PFSK-1 (cell line): ENCODE measurements around the gene PSTK.

Experiments used
- FOXP2 ChIP-seq: optimal IDR thresholded peaks from 2 replicates; pipeline ENCODE3; 2011; ENCODE audit warnings: borderline replicate concordance, control low read depth, inconsistent platforms; ENCODE audit not compliant: insufficient read depth; ENCODE audit errors: extremely low read length, extremely low read depth
- POLR2AphosphoS5 ChIP-seq: IDR thresholded peaks from 2 replicates; pipeline ENCODE4 v1.6.1; 2012; ENCODE audit warnings: low read depth, mild to moderate bottlenecking, control low read depth, low read length, moderate library complexity
- REST ChIP-seq, 2 experiments: IDR thresholded peaks; 2 replicates each; pipeline versions ENCODE4 v1.6.1 to v1.8.0; 2011 to 2012; ENCODE audit warnings: low read depth in 2 of 2, low read length in 2 of 2, control low read depth in 1 of 2, inconsistent platforms in 1 of 2, mild to moderate bottlenecking in 1 of 2, moderate library complexity in 1 of 2; ENCODE audit not compliant: insufficient read depth in 1 of 2
- SIN3A ChIP-seq: IDR thresholded peaks from 2 replicates; pipeline ENCODE4 v1.6.1; 2012; ENCODE audit warnings: mild to moderate bottlenecking, low read length, moderate library complexity, borderline replicate concordance; ENCODE audit not compliant: insufficient read depth
- TAF1 ChIP-seq: IDR thresholded peaks from 2 replicates; pipeline ENCODE4 v1.6.1; 2012; ENCODE audit warnings: low read length, control low read depth, borderline replicate concordance; ENCODE audit not compliant: insufficient read depth

Gene PSTK

GRCh38 chr10:122998360-122998917 lies 18.2 kb downstream of the PSTK start:
- TF ChIP-seq POLR2AphosphoS5: no peak
- TF ChIP-seq SIN3A: no peak
- no peak for TF ChIP-seq REST (IDR thresholded peaks at IDR 0.05; ENCODE audit: insufficient read depth in 1 of 2, low read depth in 2 of 2, low read length in 2 of 2)
- no peak for TF ChIP-seq FOXP2
- no peak for TF ChIP-seq TAF1

- no peak for TF ChIP-seq SIN3A
- TF ChIP-seq FOXP2: no peak
- no peak for TF ChIP-seq TAF1
- no peak for TF ChIP-seq POLR2AphosphoS5
- no peak for TF ChIP-seq REST (IDR thresholded peaks at IDR 0.05; ENCODE audit: insufficient read depth in 1 of 2, low read depth in 2 of 2, low read length in 2 of 2)
These were observed 18.7 kb downstream of the PSTK start for GRCh38 chr10:122998934-122999333.

GRCh38 chr10:122999347-122999746 lies 19.1 kb downstream of the PSTK start:
- TF ChIP-seq REST (IDR thresholded peaks at IDR 0.05; ENCODE audit: insufficient read depth in 1 of 2, low read depth in 2 of 2, low read length in 2 of 2) (no peak), FOXP2 (no peak), TAF1 (no peak), SIN3A (no peak), POLR2AphosphoS5 (no peak)

- TF ChIP-seq TAF1: no peak
These were observed 20.0 kb downstream of the PSTK start for GRCh38 chr10:123000155-123000554.

- no peak for TF ChIP-seq TAF1
- TF ChIP-seq REST (IDR thresholded peaks at IDR 0.05; ENCODE audit: insufficient read depth in 1 of 2, low read depth in 2 of 2, low read length in 2 of 2): no peak
- TF ChIP-seq SIN3A: no peak
These were observed 21.2 kb downstream of the PSTK start for GRCh38 chr10:123001370-123001769.
